ENCODE results near the gene PRRT1B. TPM values are rescaled to one million over a fixed set of nuclear protein-coding genes. Genes with fewer than 3 reads are reported as not detected.
A peak's percentile ranks its signal among the peaks of the same experiment; 100 is the strongest.

The PRRT1B gene
- total and polyA plus RNA-seq, 2 donors (not counting 1 experiment from before 2014, with no cell fraction given): not detected

DNA sequence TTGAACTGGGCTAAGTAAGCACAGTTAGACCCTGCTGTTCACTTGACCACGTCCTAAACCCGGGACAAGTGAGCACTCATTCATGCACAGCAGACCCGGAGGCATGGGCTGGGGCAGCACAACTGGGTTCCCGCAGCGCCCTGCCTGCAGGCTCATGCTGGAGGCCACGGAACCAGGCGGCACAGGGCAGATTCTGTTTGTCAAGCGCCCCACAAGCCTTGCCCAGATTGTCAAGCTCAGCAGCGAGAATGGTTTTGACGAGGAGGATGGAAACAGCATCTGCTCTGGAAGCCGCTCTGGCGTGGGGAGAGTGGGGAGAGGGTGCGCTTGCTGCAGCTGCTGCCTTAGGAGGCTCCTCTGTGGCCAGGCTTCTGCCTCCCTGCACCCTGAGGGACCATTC is 32.7 kb downstream of the PRRT1B start:
- Histone ChIP-seq H2AFZ (ENCODE audit: insufficient read depth, low read depth, low read length, poor library complexity, severe bottlenecking) (no peak overlapping the region), H3K4me2 (replicated peaks; ENCODE audit: low read depth, low read length, poor library complexity, severe bottlenecking) (peak overlapping the region; percentile 70), H4K20me1 (ENCODE audit: control insufficient read depth, insufficient read depth, low read length, poor library complexity, severe bottlenecking) (peaks cover 5% of the 10 kb centered on the region), H3K4me3 (ENCODE audit: control extremely low read depth in 1 of 5, extremely low read depth in 1 of 5, insufficient read depth in 1 of 5, low read depth in 2 of 5, low read length in 4 of 5) (no peak overlapping the region), H3K27me3 (replicated peaks in 1 of 4; ENCODE audit: control extremely low read depth in 1 of 4, control insufficient read depth in 3 of 4, insufficient read depth in 4 of 4, low read length in 3 of 4) (no peaks in the 10 kb centered on the region), H3K9ac (ENCODE audit: low read length) (no peak overlapping the region), H3K27ac (ENCODE audit: low read length in 2 of 2) (peak overlapping the region; percentile 67 to 83), H3K9me3 (ENCODE audit: control extremely low read depth in 1 of 3, control insufficient read depth in 2 of 3, insufficient read depth in 1 of 3, low read length in 2 of 3) (no peaks in the 10 kb centered on the region), H3K4me1 (ENCODE audit: control insufficient read depth in 2 of 2, insufficient read depth in 2 of 2, low read length in 2 of 2) (peaks cover 19 to 27% of the 10 kb centered on the region in 2 donors), H3K79me2 (ENCODE audit: control insufficient read depth, insufficient read depth, low read length) (peaks cover 8% of the 10 kb centered on the region), H3K36me3 (replicated peaks in 1 of 2; ENCODE audit: control extremely low read depth in 1 of 2, control insufficient read depth in 1 of 2, extremely low read depth in 1 of 2, insufficient read depth in 2 of 2, low read length in 1 of 2) (peaks cover 5 to 81% of the 10 kb centered on the region in 2 experiments)
- TF ChIP-seq, protein P1, sequence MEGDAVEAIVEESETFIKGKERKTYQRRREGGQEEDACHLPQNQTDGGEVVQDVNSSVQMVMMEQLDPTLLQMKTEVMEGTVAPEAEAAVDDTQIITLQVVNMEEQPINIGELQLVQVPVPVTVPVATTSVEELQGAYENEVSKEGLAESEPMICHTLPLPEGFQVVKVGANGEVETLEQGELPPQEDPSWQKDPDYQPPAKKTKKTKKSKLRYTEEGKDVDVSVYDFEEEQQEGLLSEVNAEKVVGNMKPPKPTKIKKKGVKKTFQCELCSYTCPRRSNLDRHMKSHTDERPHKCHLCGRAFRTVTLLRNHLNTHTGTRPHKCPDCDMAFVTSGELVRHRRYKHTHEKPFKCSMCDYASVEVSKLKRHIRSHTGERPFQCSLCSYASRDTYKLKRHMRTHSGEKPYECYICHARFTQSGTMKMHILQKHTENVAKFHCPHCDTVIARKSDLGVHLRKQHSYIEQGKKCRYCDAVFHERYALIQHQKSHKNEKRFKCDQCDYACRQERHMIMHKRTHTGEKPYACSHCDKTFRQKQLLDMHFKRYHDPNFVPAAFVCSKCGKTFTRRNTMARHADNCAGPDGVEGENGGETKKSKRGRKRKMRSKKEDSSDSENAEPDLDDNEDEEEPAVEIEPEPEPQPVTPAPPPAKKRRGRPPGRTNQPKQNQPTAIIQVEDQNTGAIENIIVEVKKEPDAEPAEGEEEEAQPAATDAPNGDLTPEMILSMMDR (IDR thresholded peaks at IDR 0.05): no peak
- no peak for TF ChIP-seq EZH2 (IDR thresholded peaks at IDR 0.05; ENCODE audit: borderline replicate concordance, insufficient read depth, low read depth, low read length, poor library complexity, severe bottlenecking)
- 66% methylated on average over 12 of the region's 13 CpGs for WGBS (ENCODE audit: insufficient coverage)
- DNase-seq (no peak), ATAC-seq (ENCODE audit: low read depth) (no peak)
- Mint-ChIP-seq H3K27me3 (no peaks in the 10 kb centered on the region), H3K27ac (peak overlapping the region; percentile 94), H3K4me1 (peaks cover 24% of the 10 kb centered on the region), H3K4me3 (peak overlapping the region; percentile 23), H3K9me3 (ENCODE audit: insufficient read depth) (no peaks in the 10 kb centered on the region)
- ChIA-PET POLR2A (interaction anchor here (0.5 kb wide), 1 partner anchor 1776 kb away, joined by 6 read pairs; no protein-coding TSS in a partner anchor), CTCF (interaction anchor here (0.7 to 3.0 kb wide), 6 partner anchors 13 to 228 kb away, joined by 3 to 19 read pairs (median 4); partner anchors contain the start of gene RAPGEF1)
- intact Hi-C loops (cut with micrococcal nuclease): no loop called here

DNA sequence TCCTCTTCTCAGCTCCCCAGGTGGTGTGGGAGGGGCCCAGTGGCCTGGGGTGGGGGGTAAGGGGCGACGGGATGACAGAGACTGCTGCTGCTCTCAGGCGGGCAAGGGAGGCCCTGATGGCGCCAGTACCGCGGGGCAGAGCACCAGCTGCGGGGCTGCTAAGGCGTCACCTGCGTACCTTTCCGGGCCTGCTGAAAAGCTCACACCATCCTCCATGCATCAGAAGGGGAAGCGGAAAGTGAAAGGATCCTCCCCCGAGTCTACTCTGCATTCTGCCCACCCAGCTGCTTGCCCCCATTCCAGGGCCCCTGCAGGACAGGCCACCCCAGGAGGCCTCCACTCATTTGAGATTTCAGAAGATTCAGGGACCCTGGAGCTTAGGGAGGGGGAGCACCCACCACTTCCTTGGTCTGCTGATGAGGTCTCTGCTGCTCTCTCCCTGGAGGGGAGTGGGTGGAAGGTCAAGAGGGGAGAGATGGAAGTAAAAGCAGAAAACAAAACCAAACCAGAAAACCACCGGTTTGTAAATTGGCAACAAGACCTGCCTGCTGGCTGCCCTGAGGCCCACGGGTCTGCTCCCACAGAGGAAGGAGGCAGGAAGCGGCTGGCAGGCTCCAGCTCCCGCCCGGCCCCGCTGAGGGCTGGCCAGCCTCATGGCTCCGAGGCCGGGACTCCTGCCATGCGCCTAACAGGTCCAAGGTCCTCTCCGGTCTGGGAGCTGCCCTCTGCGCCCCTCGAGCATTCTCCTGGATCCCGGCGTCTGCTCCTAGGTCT is 33.6 kb downstream of the PRRT1B start:
- WGBS (ENCODE audit: insufficient coverage): 14% methylated on average over 23 of the region's 26 CpGs
- H3K27ac Mint-ChIP-seq: peak overlapping the region; percentile 94
- no peaks in the 10 kb centered on the region for H3K27me3 ChIP-seq (replicated peaks in 1 of 4; ENCODE audit: control extremely low read depth in 1 of 4, control insufficient read depth in 3 of 4, insufficient read depth in 4 of 4, low read length in 3 of 4)
- peak; percentile 85 for DNase-seq
- intact Hi-C loops (cut with micrococcal nuclease): no loop called here
- H3K4me3 ChIP-seq (ENCODE audit: control extremely low read depth in 1 of 5, extremely low read depth in 1 of 5, insufficient read depth in 1 of 5, low read depth in 2 of 5, low read length in 4 of 5): peak overlapping the region in 3 of 5 experiments; percentile 14 to 31 (median 23)
- TF ChIP-seq, protein P1 (IDR thresholded peaks at IDR 0.05): no peak
- no peak for TF ChIP-seq EZH2 (IDR thresholded peaks at IDR 0.05; ENCODE audit: borderline replicate concordance, insufficient read depth, low read depth, low read length, poor library complexity, severe bottlenecking)
- peaks cover 14% of the 10 kb centered on the region for H3K79me2 ChIP-seq (ENCODE audit: control insufficient read depth, insufficient read depth, low read length)
- H3K27ac ChIP-seq (ENCODE audit: low read length in 2 of 2): peak overlapping the region; percentile 67 to 83
- H3K36me3 ChIP-seq (replicated peaks in 1 of 2; ENCODE audit: control extremely low read depth in 1 of 2, control insufficient read depth in 1 of 2, extremely low read depth in 1 of 2, insufficient read depth in 2 of 2, low read length in 1 of 2): peaks cover 5 to 85% of the 10 kb centered on the region in 2 experiments
- no peaks in the 10 kb centered on the region for H3K9me3 ChIP-seq (ENCODE audit: control extremely low read depth in 1 of 3, control insufficient read depth in 2 of 3, insufficient read depth in 1 of 3, low read length in 2 of 3)
- H3K4me2 ChIP-seq (replicated peaks; ENCODE audit: low read depth, low read length, poor library complexity, severe bottlenecking): peak overlapping the region; percentile 70
- H3K4me1 Mint-ChIP-seq: peaks cover 24% of the 10 kb centered on the region
- POLR2A ChIA-PET: interaction anchor here (0.7 to 0.8 kb wide), 2 partner anchors 96 to 182 kb away, joined by 4 to 5 read pairs; no protein-coding TSS in a partner anchor
- peak overlapping the region; percentile 20 for H2AFZ ChIP-seq (ENCODE audit: insufficient read depth, low read depth, low read length, poor library complexity, severe bottlenecking)
- ATAC-seq (ENCODE audit: low read depth): peak; percentile 86
- no peaks in the 10 kb centered on the region for H3K27me3 Mint-ChIP-seq
- H3K9ac ChIP-seq (ENCODE audit: low read length): peak overlapping the region; percentile 33
- H4K20me1 ChIP-seq (ENCODE audit: control insufficient read depth, insufficient read depth, low read length, poor library complexity, severe bottlenecking): peaks cover 8% of the 10 kb centered on the region
- peaks cover 19 to 27% of the 10 kb centered on the region in 2 donors for H3K4me1 ChIP-seq (ENCODE audit: control insufficient read depth in 2 of 2, insufficient read depth in 2 of 2, low read length in 2 of 2)
- CTCF ChIA-PET: interaction anchor here (0.6 to 3.0 kb wide), 9 partner anchors 12 to 229 kb away, joined by 3 to 19 read pairs (median 4); partner anchors contain the start of gene RAPGEF1
- no peaks in the 10 kb centered on the region for H3K9me3 Mint-ChIP-seq (ENCODE audit: insufficient read depth)
- peak overlapping the region; percentile 77 for H3K4me3 Mint-ChIP-seq
